ENCODE data around the gene TSHR.

DNA sequence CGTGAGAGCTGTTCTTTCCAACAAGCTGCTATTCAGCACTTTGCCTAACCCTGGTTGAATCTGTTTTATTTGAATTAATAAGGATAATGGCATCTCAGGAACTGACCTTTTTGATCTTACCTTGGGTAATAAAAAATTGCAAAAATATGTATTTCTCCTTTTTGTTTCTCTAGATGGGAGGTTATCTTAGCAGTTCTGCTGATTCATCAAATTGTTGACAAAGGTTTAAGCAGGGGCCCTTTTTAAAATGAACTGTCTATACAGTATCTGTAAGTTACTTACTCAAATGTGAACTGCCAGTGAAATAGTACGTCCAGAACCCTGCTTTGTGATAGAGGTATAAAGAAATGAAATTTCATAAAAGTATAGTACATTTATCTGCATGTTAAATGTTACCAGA lies 681 bp downstream of the TSHR start:
- TF ChIP-seq, protein P1, sequence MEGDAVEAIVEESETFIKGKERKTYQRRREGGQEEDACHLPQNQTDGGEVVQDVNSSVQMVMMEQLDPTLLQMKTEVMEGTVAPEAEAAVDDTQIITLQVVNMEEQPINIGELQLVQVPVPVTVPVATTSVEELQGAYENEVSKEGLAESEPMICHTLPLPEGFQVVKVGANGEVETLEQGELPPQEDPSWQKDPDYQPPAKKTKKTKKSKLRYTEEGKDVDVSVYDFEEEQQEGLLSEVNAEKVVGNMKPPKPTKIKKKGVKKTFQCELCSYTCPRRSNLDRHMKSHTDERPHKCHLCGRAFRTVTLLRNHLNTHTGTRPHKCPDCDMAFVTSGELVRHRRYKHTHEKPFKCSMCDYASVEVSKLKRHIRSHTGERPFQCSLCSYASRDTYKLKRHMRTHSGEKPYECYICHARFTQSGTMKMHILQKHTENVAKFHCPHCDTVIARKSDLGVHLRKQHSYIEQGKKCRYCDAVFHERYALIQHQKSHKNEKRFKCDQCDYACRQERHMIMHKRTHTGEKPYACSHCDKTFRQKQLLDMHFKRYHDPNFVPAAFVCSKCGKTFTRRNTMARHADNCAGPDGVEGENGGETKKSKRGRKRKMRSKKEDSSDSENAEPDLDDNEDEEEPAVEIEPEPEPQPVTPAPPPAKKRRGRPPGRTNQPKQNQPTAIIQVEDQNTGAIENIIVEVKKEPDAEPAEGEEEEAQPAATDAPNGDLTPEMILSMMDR (IDR thresholded peaks at IDR 0.05), result no peak
- TF ChIP-seq POLR2A (IDR thresholded peaks at IDR 0.05), result no peak
